ENCODE data around the gene LUC7L. TPM values are rescaled to one million over a fixed set of nuclear protein-coding genes. Genes with fewer than 3 reads are reported as not detected.
"Not testable (repeated sequence)": the region's sequence is repeated elsewhere in the genome, so short reads cannot be mapped to it uniquely, and the experiment has no call there.

The LUC7L gene
- total RNA-seq, 1 donor from 2014 or later = 23.3 TPM

GRCh38 chr16:261031-261691 is 31.9 kb upstream of the LUC7L start:
- Histone ChIP-seq H3K4me3 (no peak overlapping the region), H3K36me3 (peaks cover 81% of the 10 kb centered on the region), H3K27ac (replicated peaks) (no peak overlapping the region), H3K27me3 (ENCODE audit: low read depth) (no peaks in the 10 kb centered on the region), H3K9me3 (replicated peaks) (no peaks in the 10 kb centered on the region), H3K4me1 (no peaks in the 10 kb centered on the region)
- TF ChIP-seq, protein P1, sequence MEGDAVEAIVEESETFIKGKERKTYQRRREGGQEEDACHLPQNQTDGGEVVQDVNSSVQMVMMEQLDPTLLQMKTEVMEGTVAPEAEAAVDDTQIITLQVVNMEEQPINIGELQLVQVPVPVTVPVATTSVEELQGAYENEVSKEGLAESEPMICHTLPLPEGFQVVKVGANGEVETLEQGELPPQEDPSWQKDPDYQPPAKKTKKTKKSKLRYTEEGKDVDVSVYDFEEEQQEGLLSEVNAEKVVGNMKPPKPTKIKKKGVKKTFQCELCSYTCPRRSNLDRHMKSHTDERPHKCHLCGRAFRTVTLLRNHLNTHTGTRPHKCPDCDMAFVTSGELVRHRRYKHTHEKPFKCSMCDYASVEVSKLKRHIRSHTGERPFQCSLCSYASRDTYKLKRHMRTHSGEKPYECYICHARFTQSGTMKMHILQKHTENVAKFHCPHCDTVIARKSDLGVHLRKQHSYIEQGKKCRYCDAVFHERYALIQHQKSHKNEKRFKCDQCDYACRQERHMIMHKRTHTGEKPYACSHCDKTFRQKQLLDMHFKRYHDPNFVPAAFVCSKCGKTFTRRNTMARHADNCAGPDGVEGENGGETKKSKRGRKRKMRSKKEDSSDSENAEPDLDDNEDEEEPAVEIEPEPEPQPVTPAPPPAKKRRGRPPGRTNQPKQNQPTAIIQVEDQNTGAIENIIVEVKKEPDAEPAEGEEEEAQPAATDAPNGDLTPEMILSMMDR (IDR thresholded peaks at IDR 0.05; ENCODE audit: borderline replicate concordance) = no peak
- intact Hi-C loops (cut with micrococcal nuclease) = no loop called here
- DNase-seq = no peak

- DNase-seq = no peak
- H3K27ac ChIP-seq (replicated peaks) = no peak overlapping the region
- H3K4me1 ChIP-seq = no peaks in the 10 kb centered on the region
- no peak overlapping the region for H3K4me3 ChIP-seq
- H3K27me3 ChIP-seq (ENCODE audit: low read depth) = no peaks in the 10 kb centered on the region
- intact Hi-C loops (cut with micrococcal nuclease) = no loop called here
- H3K36me3 ChIP-seq = peaks cover 89% of the 10 kb centered on the region
- H3K9me3 ChIP-seq (replicated peaks) = no peaks in the 10 kb centered on the region
- TF ChIP-seq, protein P1 (IDR thresholded peaks at IDR 0.05; ENCODE audit: borderline replicate concordance) = no peak
These were observed 31.1 kb upstream of the LUC7L start for GRCh38 chr16:260326-260725.

DNA sequence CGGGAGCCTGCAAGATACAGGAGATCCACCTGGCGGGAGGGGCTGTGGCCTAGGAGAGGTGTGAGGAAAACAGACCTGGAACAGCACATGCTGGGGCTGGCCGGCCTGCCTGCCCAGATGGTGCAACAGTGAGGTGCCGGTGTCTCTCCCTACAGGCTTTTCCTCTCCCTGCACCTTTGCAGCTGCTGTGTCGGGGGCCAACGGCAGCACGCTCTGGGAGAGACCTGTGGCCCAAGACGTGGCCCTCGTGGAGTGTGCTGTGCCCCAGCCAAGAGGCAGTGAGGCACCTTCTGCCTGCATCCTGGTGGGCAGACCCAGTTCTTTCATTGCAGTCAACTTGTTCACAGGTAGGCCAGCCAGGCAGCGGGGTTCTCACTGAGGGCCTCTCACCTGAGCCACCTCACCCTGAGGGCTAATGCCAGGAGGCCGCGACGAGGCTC is 30.6 kb upstream of the LUC7L start:
- peaks cover 90% of the 10 kb centered on the region for H3K36me3 ChIP-seq

GRCh38 chr16:259226-259625 is 30.0 kb upstream of the LUC7L start:
- Histone ChIP-seq H3K27ac (replicated peaks) (no peak overlapping the region), H3K4me1 (no peaks in the 10 kb centered on the region), H3K4me3 (no peak overlapping the region), H3K36me3 (peaks cover 90% of the 10 kb centered on the region), H3K9me3 (replicated peaks) (no peaks in the 10 kb centered on the region), H3K27me3 (ENCODE audit: low read depth) (no peaks in the 10 kb centered on the region)
- DNase-seq = no peak
- TF ChIP-seq, protein P1 (IDR thresholded peaks at IDR 0.05; ENCODE audit: borderline replicate concordance) = no peak
- intact Hi-C loops (cut with micrococcal nuclease) = no loop called here

More for the DNA sequence above, 30.6 kb upstream of the LUC7L start:
- no peaks in the 10 kb centered on the region for H3K9me3 ChIP-seq (replicated peaks)
- H3K4me3 ChIP-seq = no peak overlapping the region
- H3K4me1 ChIP-seq = no peaks in the 10 kb centered on the region
- intact Hi-C loops (cut with micrococcal nuclease) = no loop called here
- no peaks in the 10 kb centered on the region for H3K27me3 ChIP-seq (ENCODE audit: low read depth)
- no peak for DNase-seq
- H3K27ac ChIP-seq (replicated peaks) = no peak overlapping the region
- TF ChIP-seq, protein P1 (IDR thresholded peaks at IDR 0.05; ENCODE audit: borderline replicate concordance) = no peak

- peaks cover 11% of the 10 kb centered on the region for H3K4me1 ChIP-seq
- peaks cover 87% of the 10 kb centered on the region for H3K36me3 ChIP-seq
- H3K9me3 ChIP-seq (replicated peaks); DNase-seq; intact Hi-C loops (cut with micrococcal nuclease); H3K27me3 ChIP-seq (ENCODE audit: low read depth); H3K4me3 ChIP-seq; H3K27ac ChIP-seq (replicated peaks): not testable (repeated sequence)
These were observed 28.8 kb upstream of the LUC7L start for GRCh38 chr16:258091-258490.

DNA sequence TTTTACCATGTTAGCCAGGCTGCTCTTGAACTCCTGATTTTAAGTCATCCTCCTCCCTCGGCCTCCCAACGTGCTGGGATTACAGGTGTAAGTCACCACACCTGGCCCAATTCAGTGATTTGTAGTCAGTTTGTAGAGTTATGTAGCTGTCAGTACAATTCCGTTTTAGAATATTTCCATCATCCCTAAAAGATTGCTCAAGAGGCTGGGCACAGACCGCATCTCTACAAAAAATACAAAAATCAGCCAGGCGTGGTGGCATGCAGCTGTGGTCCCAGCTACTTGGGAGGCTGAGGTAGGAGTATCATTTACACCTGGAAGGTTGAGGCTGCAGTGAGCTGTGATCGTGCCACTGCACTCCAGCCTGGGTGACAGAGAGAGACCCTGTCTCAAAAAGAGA is 25.9 kb upstream of the LUC7L start:
- peaks cover 66% of the 10 kb centered on the region for H3K36me3 ChIP-seq
- H3K4me1 ChIP-seq = peaks cover 20% of the 10 kb centered on the region
- DNase-seq = no peak
- intact Hi-C loops (cut with micrococcal nuclease) = no loop called here
- no peaks in the 10 kb centered on the region for H3K9me3 ChIP-seq (replicated peaks)
- TF ChIP-seq, protein P1 (IDR thresholded peaks at IDR 0.05; ENCODE audit: borderline replicate concordance) = no peak
- no peak overlapping the region for H3K4me3 ChIP-seq
- H3K27ac ChIP-seq (replicated peaks) = no peak overlapping the region
- no peaks in the 10 kb centered on the region for H3K27me3 ChIP-seq (ENCODE audit: low read depth)
